Measurements from ENCODE around the gene CDKL1. TPM values are rescaled to one million over a fixed set of nuclear protein-coding genes. Genes with fewer than 3 reads are reported as not detected.

CDKL1 gene
- total and polyA plus RNA-seq, 2 of the 13 experiments (the other 11 are each of a cell fraction or from before 2014, with no cell fraction given): 4.4 to 5.1 TPM

DNA sequence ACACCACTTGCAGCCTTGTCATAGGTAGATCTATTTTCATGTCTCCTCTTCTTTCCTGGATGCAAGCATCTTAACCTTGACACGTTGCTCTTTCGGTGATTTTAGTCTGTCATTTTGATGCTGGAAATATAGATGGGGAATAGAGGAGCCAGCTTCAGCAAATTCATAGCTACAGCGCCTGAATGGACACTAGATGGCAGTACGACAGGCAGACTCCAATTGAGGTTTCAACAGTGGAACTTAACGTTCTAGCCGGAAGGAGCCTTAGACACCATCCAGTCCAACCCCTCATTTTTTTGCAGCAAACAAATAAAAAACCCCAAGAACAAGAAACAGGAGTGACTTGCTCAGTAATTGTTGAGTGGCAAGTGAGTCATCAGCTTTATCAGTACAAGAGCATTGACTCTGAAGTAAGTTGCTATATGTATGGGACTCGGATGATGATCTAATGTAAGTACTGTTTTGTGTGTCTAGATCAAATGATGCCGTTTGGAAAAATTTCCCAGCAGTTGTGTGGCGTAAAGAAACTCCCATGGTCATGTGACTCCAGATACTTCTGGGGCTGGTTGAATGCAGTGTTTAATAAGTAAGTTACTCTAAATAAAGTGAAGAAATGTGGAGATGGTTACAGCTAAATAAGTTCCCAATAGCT is 75.5 kb downstream of the CDKL1 start (continued):
- TF ChIP-seq ETV5 (CRISPR knock-in tag; IDR thresholded peaks at IDR 0.05; ENCODE audit: borderline replicate concordance) (peak; percentile 46; the same call in 1 of the 2 replicates), FOXP1 (IDR thresholded peaks at IDR 0.05) (no peak), FOXP1 (CRISPR knock-in tag; IDR thresholded peaks at IDR 0.05) (no peak), PAX8 (CRISPR knock-in tag; IDR thresholded peaks at IDR 0.05; ENCODE audit: borderline replicate concordance) (no peak), XRCC5 (optimal IDR thresholded peaks at IDR 0.05; ENCODE audit: low read length) (peak; percentile 65), SMC3 (IDR thresholded peaks at IDR 0.05; ENCODE audit: low read length) (peak; percentile 84), ZNF564 (CRISPR knock-in tag; IDR thresholded peaks at IDR 0.05) (no peak)
- TF ChIP-seq, protein P1, sequence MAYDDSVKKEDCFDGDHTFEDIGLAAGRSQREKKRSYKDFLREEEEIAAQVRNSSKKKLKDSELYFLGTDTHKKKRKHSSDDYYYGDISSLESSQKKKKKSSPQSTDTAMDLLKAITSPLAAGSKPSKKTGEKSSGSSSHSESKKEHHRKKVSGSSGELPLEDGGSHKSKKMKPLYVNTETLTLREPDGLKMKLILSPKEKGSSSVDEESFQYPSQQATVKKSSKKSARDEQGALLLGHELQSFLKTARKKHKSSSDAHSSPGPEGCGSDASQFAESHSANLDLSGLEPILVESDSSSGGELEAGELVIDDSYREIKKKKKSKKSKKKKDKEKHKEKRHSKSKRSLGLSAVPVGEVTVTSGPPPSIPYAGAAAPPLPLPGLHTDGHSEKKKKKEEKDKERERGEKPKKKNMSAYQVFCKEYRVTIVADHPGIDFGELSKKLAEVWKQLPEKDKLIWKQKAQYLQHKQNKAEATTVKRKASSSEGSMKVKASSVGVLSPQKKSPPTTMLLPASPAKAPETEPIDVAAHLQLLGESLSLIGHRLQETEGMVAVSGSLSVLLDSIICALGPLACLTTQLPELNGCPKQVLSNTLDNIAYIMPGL (CRISPR knock-in tag; IDR thresholded peaks at IDR 0.05; ENCODE audit: borderline replicate concordance in 1 of 2, low read depth in 1 of 2): peak; percentile 47 to 80; a peak in 2 of 4 replicates

DNA sequence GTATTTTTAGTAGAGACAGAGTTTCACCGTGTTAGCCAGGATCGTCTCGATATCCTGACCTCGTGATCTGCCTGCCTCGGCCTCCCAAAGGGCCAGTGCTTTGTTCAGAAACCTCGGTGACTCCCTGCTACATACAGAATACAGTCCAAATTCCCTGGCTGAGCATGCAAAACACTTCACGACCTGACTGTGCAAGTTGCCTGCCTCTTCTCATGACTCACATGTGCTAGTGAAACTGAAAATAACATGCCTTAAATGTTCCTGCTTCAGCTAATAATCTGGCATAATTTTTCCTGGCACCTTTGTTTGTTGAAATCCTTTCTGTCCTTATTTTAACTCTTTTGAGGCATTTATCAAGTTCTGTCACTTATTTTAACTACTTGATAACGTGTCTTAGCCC is 76.4 kb downstream of the CDKL1 start:
- Histone ChIP-seq H3K4me2 (ENCODE audit: low read depth, low read length) (no peak overlapping the region), H4K20me1 (ENCODE audit: insufficient read depth, low read length) (0 out of 2 replicates have a peak, but pooled peaks cover 5% of the 10 kb centered on the region), H3K4me1 (ENCODE audit: insufficient read depth, low read length) (peaks cover 10% of the 10 kb centered on the region), H3K9me3 (ENCODE audit: low read length) (no peaks in the 10 kb centered on the region), H3K27ac (ENCODE audit: extremely low read length, insufficient read depth, low read length) (no peak overlapping the region), H3K27me3 (ENCODE audit: control insufficient read depth in 1 of 2, insufficient read depth in 2 of 2, low read length in 2 of 2) (no peaks in the 10 kb centered on the region), H2AFZ (ENCODE audit: low read length) (no peak overlapping the region), H3K79me2 (ENCODE audit: insufficient read depth, low read length) (peaks cover 18% of the 10 kb centered on the region), H3K4me3 (replicated peaks in 1 of 3; ENCODE audit: insufficient read depth in 1 of 3, low read depth in 2 of 3, low read length in 3 of 3) (no peak overlapping the region), H3K9ac (ENCODE audit: insufficient read depth, low read depth, low read length) (no peak overlapping the region), H3K36me3 (replicated peaks in 1 of 2; ENCODE audit: control insufficient read depth in 1 of 2, insufficient read depth in 2 of 2, low read length in 2 of 2) (peaks cover 1 to 22% of the 10 kb centered on the region in 2 experiments; a peak in 3 of 5 replicates)
- 79% methylated on average over 8 of the region's 8 CpGs for WGBS (ENCODE audit: low lambda C conversion rate)
- CTCF ChIA-PET (ENCODE audit: low intra/inter-chr PET ratio, low total read pairs): interaction anchor here (1.1 to 2.2 kb wide), 2 partner anchors 212 to 458 kb away, joined by 3 to 44 read pairs; partner anchors contain the start of gene MAP4K5
- in situ Hi-C loops (cut with HindIII; ENCODE audit: extremely low pct_ligation_motif_present, low pct_unique_long_range_greater_than_20kb) (loop anchor here (5.0 kb wide), 1 partner anchor 207 kb away; no protein-coding TSS in a partner anchor), intact Hi-C loops (cut with micrococcal nuclease; ENCODE audit: unreplicated experiment) (loop anchor here (5.0 kb wide), 1 partner anchor 77 kb away; the partner anchor contains the start of gene CDKL1)
- ATAC-seq (no peak), FAIRE-seq (no peak), DNase-seq (ENCODE audit: low spot score) (no peak)
- POLR2A ChIA-PET: interaction anchor here (0.6 to 2.2 kb wide), 3 partner anchors 8 to 122 kb away, joined by 3 to 19 read pairs (median 5); partner anchors contain the start of genes CDKL1, DMAC2L and L2HGDH
- no TSS peak for BruUV-seq (replicated peaks)
- TF ChIP-seq, protein P2, sequence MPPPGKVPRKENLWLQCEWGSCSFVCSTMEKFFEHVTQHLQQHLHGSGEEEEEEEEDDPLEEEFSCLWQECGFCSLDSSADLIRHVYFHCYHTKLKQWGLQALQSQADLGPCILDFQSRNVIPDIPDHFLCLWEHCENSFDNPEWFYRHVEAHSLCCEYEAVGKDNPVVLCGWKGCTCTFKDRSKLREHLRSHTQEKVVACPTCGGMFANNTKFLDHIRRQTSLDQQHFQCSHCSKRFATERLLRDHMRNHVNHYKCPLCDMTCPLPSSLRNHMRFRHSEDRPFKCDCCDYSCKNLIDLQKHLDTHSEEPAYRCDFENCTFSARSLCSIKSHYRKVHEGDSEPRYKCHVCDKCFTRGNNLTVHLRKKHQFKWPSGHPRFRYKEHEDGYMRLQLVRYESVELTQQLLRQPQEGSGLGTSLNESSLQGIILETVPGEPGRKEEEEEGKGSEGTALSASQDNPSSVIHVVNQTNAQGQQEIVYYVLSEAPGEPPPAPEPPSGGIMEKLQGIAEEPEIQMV (CRISPR knock-in tag; IDR thresholded peaks at IDR 0.05; ENCODE audit: low read depth): no peak
- TF ChIP-seq SETDB1 (CRISPR knock-in tag; IDR thresholded peaks at IDR 0.05; ENCODE audit: borderline replicate concordance): no peak
- TF ChIP-seq, protein P3, sequence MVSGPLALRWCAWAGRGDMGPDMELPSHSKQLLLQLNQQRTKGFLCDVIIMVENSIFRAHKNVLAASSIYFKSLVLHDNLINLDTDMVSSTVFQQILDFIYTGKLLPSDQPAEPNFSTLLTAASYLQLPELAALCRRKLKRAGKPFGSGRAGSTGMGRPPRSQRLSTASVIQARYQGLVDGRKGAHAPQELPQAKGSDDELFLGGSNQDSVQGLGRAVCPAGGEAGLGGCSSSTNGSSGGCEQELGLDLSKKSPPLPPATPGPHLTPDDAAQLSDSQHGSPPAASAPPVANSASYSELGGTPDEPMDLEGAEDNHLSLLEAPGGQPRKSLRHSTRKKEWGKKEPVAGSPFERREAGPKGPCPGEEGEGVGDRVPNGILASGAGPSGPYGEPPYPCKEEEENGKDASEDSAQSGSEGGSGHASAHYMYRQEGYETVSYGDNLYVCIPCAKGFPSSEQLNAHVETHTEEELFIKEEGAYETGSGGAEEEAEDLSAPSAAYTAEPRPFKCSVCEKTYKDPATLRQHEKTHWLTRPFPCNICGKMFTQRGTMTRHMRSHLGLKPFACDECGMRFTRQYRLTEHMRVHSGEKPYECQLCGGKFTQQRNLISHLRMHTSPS (CRISPR knock-in tag; IDR thresholded peaks at IDR 0.05; ENCODE audit: low read depth): no peak
